Progenitor cell of endocrine pancreas (in vitro differentiated cells): ENCODE results near the gene ZNF106. TPM values are rescaled to one million over a fixed set of nuclear protein-coding genes. Genes with fewer than 3 reads are reported as not detected.

ENCODE experiments used
- DNase-seq: peaks from one replicate; pipeline ENCODE4 v3.0.0; 2021; ENCODE audit warnings: low spot score; ENCODE audit not compliant: unreplicated experiment
- H3K27ac Mint-ChIP-seq: 2 replicates; pipeline ENCODE4 v1.8.0; 2021; ENCODE audit warnings: mild to moderate bottlenecking, moderate library complexity, mixed read lengths
- H3K27me3 Mint-ChIP-seq: 2 replicates; pipeline ENCODE4 v1.8.0; 2021; ENCODE audit warnings: mixed read lengths
- H3K36me3 Mint-ChIP-seq: 2 replicates; pipeline ENCODE4 v1.8.0; 2022; ENCODE audit warnings: mixed read lengths; ENCODE audit not compliant: insufficient read depth
- H3K4me1 Mint-ChIP-seq: 2 replicates; pipeline ENCODE4 v1.8.0; 2021; ENCODE audit warnings: low read depth, mixed read lengths
- H3K4me3 Mint-ChIP-seq: 2 replicates; pipeline ENCODE4 v1.8.0; 2021; ENCODE audit warnings: low read depth, mild to moderate bottlenecking, moderate library complexity, mixed read lengths
- H3K9me3 Mint-ChIP-seq: 2 replicates; pipeline ENCODE4 v1.8.0; 2021; ENCODE audit warnings: low read depth, mixed read lengths
- total RNA-seq: library from RNA; stranded (reverse); gene quantifications from 2 replicates; pipeline ENCODE4 v1.2.1, GENCODE V29; 2021
- TF ChIP-seq, protein P1 (sequence below): fragments of 200-600 bp; sonication (generic); IDR thresholded peaks from one replicate; pipeline ENCODE4 v1.5.0; 2021; ENCODE audit warnings: antibody characterized with exemption, mild to moderate bottlenecking; ENCODE audit not compliant: unreplicated experiment

The ZNF106 gene
- total RNA-seq, 1 donor from 2014 or later, result 52.4 TPM

GRCh38 chr15:42456971-42457370 is 34.0 kb downstream of the ZNF106 start:
- TF ChIP-seq, protein P1, sequence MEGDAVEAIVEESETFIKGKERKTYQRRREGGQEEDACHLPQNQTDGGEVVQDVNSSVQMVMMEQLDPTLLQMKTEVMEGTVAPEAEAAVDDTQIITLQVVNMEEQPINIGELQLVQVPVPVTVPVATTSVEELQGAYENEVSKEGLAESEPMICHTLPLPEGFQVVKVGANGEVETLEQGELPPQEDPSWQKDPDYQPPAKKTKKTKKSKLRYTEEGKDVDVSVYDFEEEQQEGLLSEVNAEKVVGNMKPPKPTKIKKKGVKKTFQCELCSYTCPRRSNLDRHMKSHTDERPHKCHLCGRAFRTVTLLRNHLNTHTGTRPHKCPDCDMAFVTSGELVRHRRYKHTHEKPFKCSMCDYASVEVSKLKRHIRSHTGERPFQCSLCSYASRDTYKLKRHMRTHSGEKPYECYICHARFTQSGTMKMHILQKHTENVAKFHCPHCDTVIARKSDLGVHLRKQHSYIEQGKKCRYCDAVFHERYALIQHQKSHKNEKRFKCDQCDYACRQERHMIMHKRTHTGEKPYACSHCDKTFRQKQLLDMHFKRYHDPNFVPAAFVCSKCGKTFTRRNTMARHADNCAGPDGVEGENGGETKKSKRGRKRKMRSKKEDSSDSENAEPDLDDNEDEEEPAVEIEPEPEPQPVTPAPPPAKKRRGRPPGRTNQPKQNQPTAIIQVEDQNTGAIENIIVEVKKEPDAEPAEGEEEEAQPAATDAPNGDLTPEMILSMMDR, result no peak
- Mint-ChIP-seq H3K4me1 (peaks cover 7% of the 10 kb centered on the region), H3K9me3 (no peaks in the 10 kb centered on the region), H3K27me3 (no peaks in the 10 kb centered on the region), H3K36me3 (peaks cover 8% of the 10 kb centered on the region), H3K4me3 (no peak overlapping the region), H3K27ac (no peak overlapping the region)
- no peak for DNase-seq

GRCh38 chr15:42456531-42456930 is 34.4 kb downstream of the ZNF106 start:
- Mint-ChIP-seq H3K9me3 (no peaks in the 10 kb centered on the region), H3K4me3 (no peak overlapping the region), H3K27ac (no peak overlapping the region), H3K4me1 (peaks cover 7% of the 10 kb centered on the region), H3K27me3 (no peaks in the 10 kb centered on the region), H3K36me3 (peaks cover 10% of the 10 kb centered on the region)
- TF ChIP-seq, protein P1, result no peak
- DNase-seq, result no peak

DNA sequence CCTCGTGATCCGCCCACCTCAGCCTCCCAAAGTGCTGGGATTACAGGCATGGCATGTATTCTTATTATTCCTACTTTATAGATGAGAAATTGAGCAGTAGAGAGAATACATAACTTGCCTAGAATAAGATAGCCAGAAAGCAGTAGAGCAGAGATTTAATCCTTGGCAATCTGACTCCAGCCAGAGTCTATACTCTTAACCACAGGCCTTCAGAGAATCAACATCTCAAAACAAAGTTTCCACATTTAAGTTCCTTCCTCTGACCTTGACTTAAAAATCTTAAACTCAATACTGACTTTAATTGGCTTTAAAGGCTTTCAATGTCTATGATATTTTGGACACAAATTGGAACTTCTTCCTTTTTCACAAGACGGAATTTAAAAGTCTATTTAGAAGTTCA is 37.1 kb downstream of the ZNF106 start:
- Mint-ChIP-seq H3K4me1 (peaks cover 7% of the 10 kb centered on the region), H3K4me3 (no peak overlapping the region), H3K36me3 (peaks cover 23% of the 10 kb centered on the region), H3K27ac (no peak overlapping the region), H3K9me3 (no peaks in the 10 kb centered on the region), H3K27me3 (no peaks in the 10 kb centered on the region)
- TF ChIP-seq, protein P1, result no peak
- DNase-seq, result no peak

GRCh38 chr15:42450425-42450790 is 40.5 kb downstream of the ZNF106 start:
- Mint-ChIP-seq H3K4me1 (no peaks in the 10 kb centered on the region), H3K4me3 (no peak overlapping the region)

GRCh38 chr15:42449770-42450424 is 41.0 kb downstream of the ZNF106 start:
- DNase-seq, result no peak
- Mint-ChIP-seq H3K27me3 (no peaks in the 10 kb centered on the region), H3K4me3 (no peak overlapping the region), H3K4me1 (no peaks in the 10 kb centered on the region), H3K36me3 (peaks cover 27% of the 10 kb centered on the region), H3K9me3 (no peaks in the 10 kb centered on the region), H3K27ac (no peak overlapping the region)
- TF ChIP-seq, protein P1, result no peak

More at GRCh38 chr15:42450425-42450790, 40.5 kb downstream of the ZNF106 start:
- TF ChIP-seq, protein P1, result no peak
- H3K27ac Mint-ChIP-seq, result no peak overlapping the region
- H3K27me3 Mint-ChIP-seq, result no peaks in the 10 kb centered on the region
- no peaks in the 10 kb centered on the region for H3K9me3 Mint-ChIP-seq
- H3K36me3 Mint-ChIP-seq, result peaks cover 27% of the 10 kb centered on the region
- DNase-seq, result no peak
